ENCODE results near the gene C1QTNF1.
A peak's percentile ranks its signal among the peaks of the same experiment; 100 is the strongest.

Gene C1QTNF1

DNA sequence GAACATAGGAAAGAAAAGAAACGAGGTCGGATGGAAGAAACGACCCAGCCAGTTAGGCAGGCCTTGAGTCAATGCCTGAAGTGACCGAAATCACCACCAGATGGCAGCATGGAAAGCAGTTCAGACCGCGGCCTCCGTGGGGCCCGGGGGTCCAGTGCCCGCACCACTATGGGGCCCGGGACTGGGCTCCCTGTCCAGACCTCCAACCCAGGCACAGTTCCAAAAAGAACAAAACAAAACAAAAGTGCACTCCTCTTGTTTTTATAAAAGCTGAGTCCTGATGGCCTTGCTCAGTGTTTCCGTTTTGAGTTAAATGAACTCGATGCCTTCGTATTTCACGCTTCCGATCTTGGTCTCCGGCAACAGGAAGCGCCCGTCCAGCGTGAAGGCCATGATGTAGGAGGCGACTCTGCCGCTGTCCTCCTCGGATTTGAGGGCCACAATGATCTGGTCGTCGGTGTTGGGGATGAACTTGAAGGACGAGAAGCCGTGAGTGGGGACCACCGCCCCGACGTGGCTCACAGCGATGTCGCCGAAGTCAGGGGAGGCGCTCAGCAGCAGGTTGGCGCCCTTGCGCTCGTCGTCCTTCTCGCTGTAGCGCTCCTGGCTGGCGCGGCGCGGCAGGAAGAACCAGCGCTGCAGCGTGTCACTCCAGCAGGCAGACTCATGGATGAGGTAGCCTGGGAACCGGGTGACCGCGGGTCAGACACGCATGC lies 30.6 kb upstream of the C1QTNF1 start:
- DNase-seq: peak in 1 of 2 experiments; percentile 19

- DNase-seq: no peak
Measured at GRCh38 chr17:78993981-78994671, 29.8 kb upstream of the C1QTNF1 start.

- no peak for DNase-seq
Measured at GRCh38 chr17:78995022-78995760, 28.8 kb upstream of the C1QTNF1 start.

DNA sequence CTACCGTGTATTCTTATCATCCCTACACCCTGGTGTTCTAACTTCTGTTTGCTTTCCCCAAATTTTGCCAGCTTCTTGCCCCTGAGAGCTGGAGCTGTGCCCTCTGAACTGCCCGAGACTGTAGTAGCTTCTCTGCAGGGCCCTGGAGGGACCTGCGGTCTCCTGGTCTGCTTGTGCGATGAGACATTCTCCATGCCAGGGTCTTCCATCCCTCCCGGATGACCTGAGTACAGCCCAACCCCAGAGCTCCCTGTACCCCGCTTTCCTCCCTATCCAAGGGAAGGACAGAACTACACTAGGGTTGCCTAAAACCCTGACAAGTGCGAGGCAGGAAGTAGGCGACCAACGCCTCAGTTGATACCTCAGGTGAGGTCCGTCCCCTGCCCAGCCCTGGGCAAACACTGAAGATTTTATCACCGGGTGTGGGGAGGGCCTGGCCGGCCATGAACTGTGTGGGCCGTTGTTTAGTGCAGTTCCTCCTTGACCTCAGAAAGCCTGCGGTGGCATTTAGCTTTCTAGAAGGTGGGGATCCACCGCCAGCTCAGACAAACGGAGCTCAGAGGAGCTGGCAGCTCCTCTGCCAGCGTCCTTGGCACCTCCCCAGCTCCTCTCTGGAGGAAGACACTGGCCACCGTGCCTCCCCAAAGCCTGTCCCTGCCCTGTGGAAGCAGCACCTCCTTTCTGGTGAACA lies 28.1 kb upstream of the C1QTNF1 start:
- DNase-seq: no peak

DNA sequence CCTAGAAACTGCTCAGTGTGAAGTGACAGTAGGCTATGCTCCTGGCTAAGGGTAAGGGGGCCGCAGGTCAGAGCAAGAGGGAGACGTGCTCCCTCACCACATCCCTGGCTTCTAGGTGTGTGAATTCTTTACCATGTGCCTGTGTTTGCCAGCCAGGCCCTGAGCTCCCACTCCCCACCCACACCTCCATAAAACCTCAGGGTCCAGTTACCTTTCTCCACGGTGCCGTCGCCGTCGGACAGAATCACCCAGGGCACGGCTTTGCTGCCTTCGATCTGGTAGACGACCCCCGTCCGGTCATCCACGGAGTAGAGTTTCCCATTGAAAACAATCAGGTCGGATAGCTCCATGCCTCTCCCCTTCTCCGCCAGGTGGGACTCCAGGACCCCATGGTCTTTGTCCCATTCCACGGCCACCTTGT lies 27.2 kb upstream of the C1QTNF1 start:
- no peak for DNase-seq

DNA sequence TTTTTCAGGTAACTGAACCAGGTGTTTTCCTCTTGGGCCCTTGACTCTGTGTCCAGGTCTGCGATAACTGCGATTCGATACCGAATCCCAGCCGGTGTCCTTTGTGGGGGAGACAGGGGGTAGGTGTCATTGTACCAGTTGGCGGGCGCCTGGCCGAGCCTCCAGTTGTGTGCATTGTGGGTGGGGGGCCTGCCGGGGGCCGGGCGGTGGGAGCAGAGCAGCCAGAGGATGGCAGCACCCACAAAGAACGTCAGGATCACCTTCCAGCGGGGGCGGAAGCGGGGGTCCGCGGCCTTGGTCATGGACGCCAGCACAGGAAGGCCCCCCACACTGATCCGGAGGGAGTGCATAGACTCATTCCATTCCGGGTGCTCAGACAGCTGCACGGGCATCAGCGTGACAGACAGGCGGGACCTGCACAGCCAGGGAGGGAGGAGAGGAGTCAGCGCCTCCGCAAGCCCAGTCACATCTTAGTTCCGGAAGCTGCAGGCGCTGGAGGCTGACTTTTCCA lies 26.7 kb upstream of the C1QTNF1 start:
- no peak for DNase-seq

GRCh38 chr17:78997881-78998280 lies 26.1 kb upstream of the C1QTNF1 start:
- DNase-seq: no peak

DNA sequence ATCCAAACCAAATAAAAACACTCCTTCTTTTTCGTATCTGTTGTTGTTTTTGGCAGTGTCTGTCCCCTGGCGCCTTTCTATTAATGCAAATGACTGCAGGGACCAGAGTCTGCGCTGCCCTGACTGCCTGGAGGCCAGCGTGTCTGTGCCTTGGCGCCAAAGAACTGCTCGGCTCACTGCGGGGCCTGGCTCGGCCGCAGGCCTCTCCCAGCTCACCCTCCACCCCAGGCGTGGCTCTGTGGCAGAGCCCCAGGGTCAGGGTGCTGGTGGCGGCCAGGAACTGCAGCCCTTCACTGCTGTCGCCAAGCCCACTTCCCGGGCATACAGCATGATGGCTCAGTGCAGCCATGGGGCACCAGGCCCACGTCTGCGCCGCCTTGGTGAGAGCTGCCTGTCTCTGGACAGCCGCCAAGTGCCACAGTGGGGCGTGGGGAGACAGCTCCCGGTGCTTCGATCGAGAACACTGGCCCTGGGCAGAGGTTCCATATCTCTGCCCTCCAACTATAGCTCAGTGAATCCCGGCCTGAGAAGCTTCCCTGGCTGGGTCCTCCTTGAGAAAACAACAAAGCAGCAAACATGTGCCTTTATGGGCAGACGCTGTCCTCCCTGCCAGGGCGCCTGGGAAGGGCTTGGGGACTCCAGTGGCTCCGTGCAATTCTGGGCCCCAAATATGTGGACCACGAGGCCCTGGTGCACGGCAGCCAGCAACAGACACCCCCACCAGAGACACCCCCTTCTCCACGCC lies 25.5 kb upstream of the C1QTNF1 start:
- no peak for DNase-seq

DNA sequence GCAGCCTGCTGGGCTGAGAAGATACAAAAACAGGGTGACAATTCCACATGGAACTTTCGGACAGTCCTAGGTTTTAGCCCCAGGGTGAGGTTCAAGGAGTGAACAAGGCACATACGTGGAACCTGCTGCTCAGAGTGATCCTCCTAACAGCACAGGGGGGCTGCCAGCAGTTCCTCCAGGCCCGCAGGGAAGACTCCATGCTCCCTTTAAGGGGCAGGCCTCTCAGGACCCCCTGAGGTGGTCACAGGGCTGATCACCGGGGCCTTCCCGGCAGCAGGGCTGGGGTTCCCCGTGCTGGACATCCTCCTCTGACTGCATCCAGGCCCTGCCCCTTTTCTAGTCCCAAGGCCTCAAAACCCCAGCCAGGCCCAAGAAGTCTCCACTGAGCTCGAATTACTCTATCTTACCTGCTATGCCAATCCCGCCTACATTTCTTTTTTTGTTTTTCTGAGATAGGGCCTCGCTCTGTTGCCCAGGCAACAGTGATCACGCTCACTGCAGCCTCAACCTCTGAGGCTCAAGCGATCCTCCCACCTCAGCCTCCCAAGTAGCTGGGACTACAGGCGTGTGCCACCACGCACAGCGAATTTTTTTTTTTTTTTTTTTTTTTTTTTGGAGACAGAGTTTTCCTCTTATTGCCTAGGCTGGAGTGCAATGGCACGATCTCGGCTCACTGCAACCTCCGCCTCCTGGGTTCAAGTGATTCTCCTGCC lies 24.8 kb upstream of the C1QTNF1 start:
- DNase-seq: no peak

DNA sequence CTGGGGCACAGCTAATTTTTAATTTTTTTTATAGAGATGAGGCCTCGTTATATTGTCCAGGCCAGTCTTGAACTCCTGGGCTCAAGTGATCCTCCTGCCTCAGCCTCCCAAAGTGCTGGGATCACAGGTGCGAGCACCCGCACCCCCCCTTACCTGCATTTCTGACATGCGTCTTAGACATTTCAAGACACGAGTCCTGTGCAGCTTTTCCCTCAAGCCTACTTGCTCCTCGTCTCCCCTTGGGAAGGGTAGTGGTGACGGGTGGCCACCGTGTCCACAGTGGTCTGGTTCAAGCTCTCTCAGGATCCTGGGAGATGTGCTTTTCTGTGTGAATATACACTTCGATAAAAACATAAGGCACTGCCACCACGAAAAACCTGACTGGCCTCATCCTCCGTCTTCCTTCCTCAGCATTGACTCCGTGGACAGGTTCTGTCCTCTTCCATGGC lies 24.0 kb upstream of the C1QTNF1 start:
- DNase-seq: no peak

- DNase-seq: no peak
Measured at GRCh38 chr17:79000396-79001189, 23.4 kb upstream of the C1QTNF1 start.

- DNase-seq: no peak
Measured at GRCh38 chr17:79001190-79002020, 22.6 kb upstream of the C1QTNF1 start.

DNA sequence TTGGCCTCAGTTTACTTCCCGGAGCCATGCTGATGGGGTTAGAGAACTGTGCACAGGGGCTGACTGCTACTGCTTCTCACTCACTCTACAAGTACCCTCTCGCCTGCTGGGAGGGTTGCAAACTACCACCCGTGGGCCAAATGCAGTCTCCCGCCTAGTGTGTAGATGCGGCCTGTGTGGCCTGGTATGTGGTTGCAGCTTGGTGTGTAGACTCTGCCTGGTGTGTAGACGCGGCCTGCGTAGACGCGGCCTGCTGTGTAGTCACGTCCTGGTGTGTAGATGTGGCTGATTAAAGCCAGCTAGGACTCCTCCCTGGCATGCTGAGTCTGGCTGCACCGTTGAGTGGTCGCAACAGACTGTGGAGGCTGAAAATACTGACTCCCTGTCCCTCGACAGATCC lies 21.7 kb upstream of the C1QTNF1 start:
- no peak for DNase-seq

GRCh38 chr17:79002796-79003593 lies 21.0 kb upstream of the C1QTNF1 start:
- no peak for DNase-seq

- no peak for DNase-seq
Measured at GRCh38 chr17:79003661-79004411, 20.1 kb upstream of the C1QTNF1 start.

GRCh38 chr17:79005063-79005861 lies 18.7 kb upstream of the C1QTNF1 start:
- DNase-seq: no peak

- no peak for DNase-seq
Measured at GRCh38 chr17:79006046-79006445, 17.9 kb upstream of the C1QTNF1 start.

Measured in SW 1271 (cell line).